ENCODE results near the gene COL18A1.

GRCh38 chr21:45468971-45469272 lies 64.0 kb downstream of the COL18A1 start:
- TF ChIP-seq HDGF (IDR thresholded peaks at IDR 0.05; ENCODE audit: borderline replicate concordance) (no peak), L3MBTL2 (conservative IDR thresholded peaks at IDR 0.05) (no peak), NFRKB (IDR thresholded peaks at IDR 0.05) (no peak), ZNF384 (IDR thresholded peaks at IDR 0.05) (no peak), ELF4 (IDR thresholded peaks at IDR 0.05) (no peak), FOXM1 (IDR thresholded peaks at IDR 0.05; ENCODE audit: borderline replicate concordance) (no peak)

All from HEK293T (cell line).